Spleen (tissue), 7 donors: ENCODE results near the gene USP21.

Experiments used
- POLR2AphosphoS5 ChIP-seq, 3 donors: sonication (generic); formaldehyde crosslinking; IDR thresholded peaks; one replicate each; pipeline ENCODE4 v1.5.1; 2017; ENCODE audit warnings: antibody characterized with exemption in 3 of 3
- TF ChIP-seq, protein P1 (sequence below), 11 experiments: fragments of 200-600 bp in 7 of 11; fragments of 450-650 bp in 4 of 11; sonication (generic) in 4 of 11; IDR thresholded peaks in 8 of 11; conservative IDR thresholded peaks in 3 of 11; 1 replicate in 7 of 11; 2 replicates in 4 of 11; pipeline versions ENCODE4 v1.4.0 to v1.8.0; 2016 to 2021; ENCODE audit warnings: antibody characterized with exemption in 11 of 11, inconsistent platforms in 4 of 11, mild to moderate bottlenecking in 1 of 11
- donor health status: DM: no; HTN: no; CAD: no; lungs with moderate emphysema.
- donor health status: DM: no; HTN: no; CAD: no.
- donor health status: DM: no; HTN: no; CAD: no.

- TF ChIP-seq, protein P1, sequence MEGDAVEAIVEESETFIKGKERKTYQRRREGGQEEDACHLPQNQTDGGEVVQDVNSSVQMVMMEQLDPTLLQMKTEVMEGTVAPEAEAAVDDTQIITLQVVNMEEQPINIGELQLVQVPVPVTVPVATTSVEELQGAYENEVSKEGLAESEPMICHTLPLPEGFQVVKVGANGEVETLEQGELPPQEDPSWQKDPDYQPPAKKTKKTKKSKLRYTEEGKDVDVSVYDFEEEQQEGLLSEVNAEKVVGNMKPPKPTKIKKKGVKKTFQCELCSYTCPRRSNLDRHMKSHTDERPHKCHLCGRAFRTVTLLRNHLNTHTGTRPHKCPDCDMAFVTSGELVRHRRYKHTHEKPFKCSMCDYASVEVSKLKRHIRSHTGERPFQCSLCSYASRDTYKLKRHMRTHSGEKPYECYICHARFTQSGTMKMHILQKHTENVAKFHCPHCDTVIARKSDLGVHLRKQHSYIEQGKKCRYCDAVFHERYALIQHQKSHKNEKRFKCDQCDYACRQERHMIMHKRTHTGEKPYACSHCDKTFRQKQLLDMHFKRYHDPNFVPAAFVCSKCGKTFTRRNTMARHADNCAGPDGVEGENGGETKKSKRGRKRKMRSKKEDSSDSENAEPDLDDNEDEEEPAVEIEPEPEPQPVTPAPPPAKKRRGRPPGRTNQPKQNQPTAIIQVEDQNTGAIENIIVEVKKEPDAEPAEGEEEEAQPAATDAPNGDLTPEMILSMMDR (IDR thresholded peaks at IDR 0.05 in 8 of 11, conservative IDR thresholded peaks at IDR 0.05 in 3 of 11): no peak
- peak in 1 of 3 donors; percentile 51 for TF ChIP-seq POLR2AphosphoS5 (IDR thresholded peaks at IDR 0.05)
Measured at GRCh38 chr1:161198194-161198896, 39.0 kb downstream of the USP21 start.
